ENCODE data around the gene TRIM56. TPM values are rescaled to one million over a fixed set of nuclear protein-coding genes. Genes with fewer than 3 reads are reported as not detected.

The TRIM56 gene
- total and polyA plus RNA-seq, 7 experiments from 2014 or later = 5.3 to 72.3 (median 49.7) TPM

DNA sequence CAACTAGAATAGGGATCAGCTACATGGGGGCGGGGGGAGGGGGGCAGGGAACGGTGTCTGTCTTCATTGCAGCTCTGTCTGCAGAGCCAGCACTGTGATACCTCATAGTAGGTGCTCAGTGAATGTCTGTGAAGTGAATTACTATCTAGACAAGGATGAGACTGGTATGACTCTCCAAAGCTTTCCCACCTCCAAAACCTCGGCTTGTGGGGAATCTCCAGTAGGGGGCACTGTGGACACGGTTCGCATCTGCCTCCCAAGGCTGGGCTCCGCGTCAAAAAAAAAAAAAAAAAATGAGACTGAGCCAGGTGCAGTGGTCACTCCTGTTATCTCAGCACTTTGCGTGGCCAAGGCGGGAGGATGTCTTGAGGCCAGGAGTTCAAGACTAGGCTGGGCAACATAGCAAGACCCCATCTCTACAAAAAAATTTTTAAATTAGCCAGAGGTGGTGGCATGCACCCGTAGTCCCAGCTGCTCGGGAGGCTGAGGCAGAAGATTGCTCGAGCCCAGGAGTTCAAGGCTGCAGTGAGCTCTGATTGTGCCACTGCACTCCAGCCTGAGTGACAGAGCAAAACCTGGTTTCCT, 9.6 kb downstream of the TRIM56 start:
- CTCF ChIA-PET = interaction anchor here (0.7 to 1.5 kb wide), 2 partner anchors 9 to 210 kb away, joined by 4 to 5 read pairs; partner anchors contain the start of gene TRIM56
- peak; percentile 55 for ATAC-seq
- POLR2A ChIA-PET = interaction anchor here (0.7 kb wide), 1 partner anchor 10 kb away, joined by 4 read pairs; the partner anchor contains the start of gene TRIM56
- Mint-ChIP-seq H3K4me1 (peaks cover 13 to 35% (median 24%) of the 10 kb centered on the region in 7 donors), H3K4me3 (no peak overlapping the region), H3K27ac (no peak overlapping the region), H3K9me3 (no peaks in the 10 kb centered on the region), H3K27me3 (peaks cover 0 to 4% (median 0%) of the 10 kb centered on the region in 5 donors), H3K36me3 (peaks cover 4 to 13% (median 10%) of the 10 kb centered on the region in 5 donors)
- Histone ChIP-seq H3K4me1 (ENCODE audit: control insufficient read depth in 2 of 2, insufficient read depth in 2 of 2, low read length in 2 of 2) (no peaks in the 10 kb centered on the region), H3K36me3 (ENCODE audit: control insufficient read depth in 2 of 3, insufficient read depth in 3 of 3, low read length in 3 of 3) (peaks cover 0 to 12% (median 0%) of the 10 kb centered on the region in 3 experiments), H3K27me3 (ENCODE audit: control insufficient read depth in 2 of 2, insufficient read depth in 2 of 2, low read length in 2 of 2) (no peaks in the 10 kb centered on the region), H3K4me3 (ENCODE audit: low read length) (no peak overlapping the region), H3K27ac (ENCODE audit: low read depth, low read length) (no peak overlapping the region), H3K9me3 (ENCODE audit: control insufficient read depth in 2 of 3, low read length in 3 of 3) (no peaks in the 10 kb centered on the region)
- intact Hi-C loops (cut with micrococcal nuclease) = loop anchor here in 1 of 2 donors (5.0 kb wide), 1 partner anchor 42 kb away; no protein-coding TSS in a partner anchor
- DNase-seq = peak in 1 of 9 donors; percentile 36

DNA sequence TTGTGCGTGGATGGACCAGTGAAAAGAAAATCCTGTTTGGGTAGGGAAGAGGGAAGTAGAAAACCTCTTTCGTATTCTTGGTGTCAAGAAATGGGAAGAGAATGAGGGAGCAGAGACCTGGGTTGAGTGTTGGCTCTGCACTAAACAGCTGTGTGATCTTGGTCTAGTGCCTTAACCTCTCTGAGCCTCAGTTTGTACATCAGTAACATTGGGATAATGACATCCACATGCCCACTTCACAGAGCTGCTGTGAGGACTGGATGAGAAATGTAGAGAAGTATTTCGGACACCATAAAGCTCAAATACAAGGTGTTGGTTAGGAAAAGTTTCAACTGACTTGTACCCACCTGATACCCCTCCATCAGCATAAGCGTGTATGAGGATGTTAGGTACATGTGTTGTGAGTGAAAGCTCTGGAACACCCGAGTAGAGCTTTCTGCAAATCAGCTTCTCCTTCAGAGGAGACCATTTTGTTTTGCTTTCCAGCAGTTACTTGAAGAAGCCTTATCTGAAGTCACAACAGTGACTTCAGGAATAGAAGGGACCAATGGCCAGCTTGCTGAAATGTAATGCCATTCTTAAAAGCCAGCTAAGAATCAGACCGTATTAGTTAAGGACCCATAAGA, 11.2 kb downstream of the TRIM56 start:
- peaks cover 12 to 32% (median 20%) of the 10 kb centered on the region in 7 donors for H3K4me1 Mint-ChIP-seq
- H3K27me3 ChIP-seq (ENCODE audit: control insufficient read depth in 2 of 2, insufficient read depth in 2 of 2, low read length in 2 of 2) = no peaks in the 10 kb centered on the region
- no peaks in the 10 kb centered on the region for H3K9me3 ChIP-seq (ENCODE audit: control insufficient read depth in 2 of 3, low read length in 3 of 3)
- peaks cover 0 to 19% (median 11%) of the 10 kb centered on the region in 5 donors for H3K27me3 Mint-ChIP-seq
- no peak overlapping the region for H3K4me3 Mint-ChIP-seq
- ATAC-seq (no peak), DNase-seq (no peak)
- no peaks in the 10 kb centered on the region for H3K36me3 ChIP-seq (ENCODE audit: control insufficient read depth in 2 of 3, insufficient read depth in 3 of 3, low read length in 3 of 3)
- H3K9me3 Mint-ChIP-seq = no peaks in the 10 kb centered on the region
- ChIA-PET CTCF (interaction anchor here (0.5 to 1.5 kb wide), 2 partner anchors 10 to 152 kb away, joined by 4 read pairs; partner anchors contain the start of gene TRIM56), POLR2A (interaction anchor here (1.3 kb wide), 1 partner anchor 11 kb away, joined by 7 read pairs; the partner anchor contains the start of gene TRIM56)
- no peak overlapping the region for H3K4me3 ChIP-seq (ENCODE audit: low read length)
- no peaks in the 10 kb centered on the region for H3K4me1 ChIP-seq (ENCODE audit: control insufficient read depth in 2 of 2, insufficient read depth in 2 of 2, low read length in 2 of 2)
- peaks cover 0 to 6% (median 4%) of the 10 kb centered on the region in 5 donors for H3K36me3 Mint-ChIP-seq
- peak overlapping the region in 1 of 9 donors; percentile 46 for H3K27ac Mint-ChIP-seq
- intact Hi-C loops (cut with micrococcal nuclease) = loop anchor here in 1 of 2 donors (5.0 kb wide), 1 partner anchor 41 kb away; no protein-coding TSS in a partner anchor
- H3K27ac ChIP-seq (ENCODE audit: low read depth, low read length) = no peak overlapping the region

DNA sequence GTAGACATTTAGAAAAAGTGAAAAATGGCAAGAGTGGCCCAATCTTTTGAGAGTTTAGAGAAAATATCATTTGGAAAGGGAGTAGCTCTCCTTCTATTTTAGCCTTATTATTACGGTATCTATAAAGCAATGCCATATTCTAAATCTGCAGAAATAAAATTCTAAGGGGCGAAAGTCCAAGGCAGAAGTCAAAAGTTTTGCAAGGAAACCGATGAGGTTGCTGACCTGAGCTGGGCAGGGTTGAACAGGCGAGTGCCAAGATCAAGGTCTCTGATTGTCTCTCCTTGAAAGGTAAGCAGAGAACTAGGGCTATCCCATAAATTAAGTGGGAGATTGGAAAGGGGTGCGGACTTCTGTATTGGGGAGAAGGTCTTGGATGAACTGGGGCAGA, 11.7 kb downstream of the TRIM56 start:
- H3K4me1 Mint-ChIP-seq = peaks cover 12 to 32% (median 20%) of the 10 kb centered on the region in 7 donors
- no peak overlapping the region for H3K27ac ChIP-seq (ENCODE audit: low read depth, low read length)
- H3K4me1 ChIP-seq (ENCODE audit: control insufficient read depth in 2 of 2, insufficient read depth in 2 of 2, low read length in 2 of 2) = no peaks in the 10 kb centered on the region
- no peaks in the 10 kb centered on the region for H3K27me3 ChIP-seq (ENCODE audit: control insufficient read depth in 2 of 2, insufficient read depth in 2 of 2, low read length in 2 of 2)
- DNase-seq (no peak), ATAC-seq (no peak)
- H3K4me3 Mint-ChIP-seq = no peak overlapping the region
- ChIA-PET CTCF (interaction anchor here (0.5 kb wide), 1 partner anchor 152 kb away, joined by 4 read pairs; no protein-coding TSS in a partner anchor), POLR2A (interaction anchor here (1.3 kb wide), 1 partner anchor 12 kb away, joined by 7 read pairs; the partner anchor contains the start of gene TRIM56)
- H3K36me3 Mint-ChIP-seq = peaks cover 0 to 4% (median 3%) of the 10 kb centered on the region in 5 donors
- peaks cover 0 to 1% (median 0%) of the 10 kb centered on the region in 11 donors for H3K9me3 Mint-ChIP-seq
- no peak overlapping the region for H3K4me3 ChIP-seq (ENCODE audit: low read length)
- H3K27me3 Mint-ChIP-seq = peaks cover 4 to 22% (median 15%) of the 10 kb centered on the region in 5 donors
- H3K36me3 ChIP-seq (ENCODE audit: control insufficient read depth in 2 of 3, insufficient read depth in 3 of 3, low read length in 3 of 3) = no peaks in the 10 kb centered on the region
- H3K9me3 ChIP-seq (ENCODE audit: control insufficient read depth in 2 of 3, low read length in 3 of 3) = no peaks in the 10 kb centered on the region
- H3K27ac Mint-ChIP-seq = peak overlapping the region in 1 of 9 donors; percentile 15
- intact Hi-C loops (cut with micrococcal nuclease) = loop anchor here in 1 of 2 donors (5.0 kb wide), 1 partner anchor 40 kb away; no protein-coding TSS in a partner anchor

DNA sequence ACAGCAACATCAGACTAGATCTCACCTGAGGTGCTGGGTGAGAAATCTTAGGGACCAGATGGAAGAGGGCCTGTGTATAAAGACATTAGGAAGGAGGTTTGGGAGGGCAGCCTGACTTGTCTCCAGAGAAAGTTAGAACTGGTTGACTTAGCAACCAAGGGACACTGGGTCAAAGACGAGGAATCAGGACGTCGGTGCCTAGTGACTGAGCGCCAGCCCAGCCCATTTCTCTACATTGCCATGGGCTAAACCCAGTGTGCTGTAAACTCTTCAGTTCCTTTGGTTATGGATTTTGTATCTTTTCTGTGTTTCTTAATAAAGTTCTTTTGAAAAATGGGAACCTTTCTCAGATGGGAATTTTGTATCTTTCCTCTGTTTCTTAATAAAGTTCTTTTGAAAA, 12.3 kb downstream of the TRIM56 start:
- H3K27me3 Mint-ChIP-seq = peaks cover 5 to 23% (median 16%) of the 10 kb centered on the region in 5 donors
- H3K4me1 Mint-ChIP-seq = peaks cover 12 to 32% (median 20%) of the 10 kb centered on the region in 7 donors
- no peaks in the 10 kb centered on the region for H3K4me1 ChIP-seq (ENCODE audit: control insufficient read depth in 2 of 2, insufficient read depth in 2 of 2, low read length in 2 of 2)
- ChIA-PET POLR2A (interaction anchor here (1.3 kb wide), 1 partner anchor 12 kb away, joined by 7 read pairs; the partner anchor contains the start of gene TRIM56), CTCF (no interaction called here)
- H3K36me3 Mint-ChIP-seq = peaks cover 0 to 4% (median 3%) of the 10 kb centered on the region in 5 donors
- H3K9me3 Mint-ChIP-seq = peaks cover 0 to 1% (median 0%) of the 10 kb centered on the region in 11 donors
- H3K36me3 ChIP-seq (ENCODE audit: control insufficient read depth in 2 of 3, insufficient read depth in 3 of 3, low read length in 3 of 3) = no peaks in the 10 kb centered on the region
- H3K27ac ChIP-seq (ENCODE audit: low read depth, low read length) = no peak overlapping the region
- no peak overlapping the region for H3K4me3 Mint-ChIP-seq
- DNase-seq (no peak), ATAC-seq (no peak)
- H3K9me3 ChIP-seq (ENCODE audit: control insufficient read depth in 2 of 3, low read length in 3 of 3) = no peaks in the 10 kb centered on the region
- no peak overlapping the region for H3K27ac Mint-ChIP-seq
- H3K4me3 ChIP-seq (ENCODE audit: low read length) = no peak overlapping the region
- intact Hi-C loops (cut with micrococcal nuclease) = loop anchor here in 1 of 2 donors (5.0 kb wide), 1 partner anchor 40 kb away; no protein-coding TSS in a partner anchor
- H3K27me3 ChIP-seq (ENCODE audit: control insufficient read depth in 2 of 2, insufficient read depth in 2 of 2, low read length in 2 of 2) = no peaks in the 10 kb centered on the region

DNA sequence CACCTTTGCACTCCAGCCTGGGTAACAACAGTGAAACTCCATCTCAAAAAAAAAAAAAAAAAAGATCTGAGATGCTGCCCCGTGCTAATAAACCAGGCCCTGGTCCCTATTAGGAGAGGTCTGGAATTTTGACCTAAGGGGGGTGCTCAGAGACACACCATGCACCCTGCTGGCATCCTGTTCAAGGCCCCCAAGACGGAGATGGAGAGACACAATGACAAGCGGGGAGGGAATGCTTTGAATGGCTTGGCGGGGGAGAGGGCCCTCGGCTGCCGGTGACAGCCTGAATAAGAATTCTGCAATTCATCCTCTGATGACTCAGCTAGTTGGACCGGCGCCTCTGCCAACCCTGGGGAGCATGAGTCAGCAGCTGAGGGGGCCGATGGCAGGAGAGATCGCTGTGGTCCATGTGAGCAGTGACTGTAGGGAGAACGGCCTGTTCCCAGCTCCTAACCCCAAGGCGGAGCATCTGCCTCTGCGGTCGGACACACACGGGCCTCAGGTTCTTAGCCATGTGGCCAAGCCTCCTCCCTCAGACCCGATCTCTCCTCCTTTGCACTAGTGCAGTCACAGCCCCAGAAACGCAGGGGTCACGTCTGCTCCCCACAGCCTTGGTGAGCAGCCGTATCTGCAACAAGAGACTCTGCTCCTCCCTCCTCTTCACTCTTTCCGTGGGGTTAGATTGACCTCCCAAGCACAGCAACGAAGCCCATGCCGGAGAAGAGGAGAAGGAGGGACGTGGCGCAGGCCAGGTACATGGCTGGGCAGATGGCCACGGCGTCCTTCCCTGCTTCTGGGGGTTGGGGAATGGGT, 14.9 kb downstream of the TRIM56 start:
- Histone ChIP-seq H3K4me3 (ENCODE audit: low read length) (no peak overlapping the region), H3K9me3 (ENCODE audit: control insufficient read depth in 2 of 3, low read length in 3 of 3) (no peaks in the 10 kb centered on the region), H3K27ac (ENCODE audit: low read depth, low read length) (no peak overlapping the region), H3K27me3 (ENCODE audit: control insufficient read depth in 2 of 2, insufficient read depth in 2 of 2, low read length in 2 of 2) (no peaks in the 10 kb centered on the region), H3K36me3 (ENCODE audit: control insufficient read depth in 2 of 3, insufficient read depth in 3 of 3, low read length in 3 of 3) (no peaks in the 10 kb centered on the region), H3K4me1 (ENCODE audit: control insufficient read depth in 2 of 2, insufficient read depth in 2 of 2, low read length in 2 of 2) (no peaks in the 10 kb centered on the region)
- Mint-ChIP-seq H3K9me3 (peaks cover 0 to 1% (median 0%) of the 10 kb centered on the region in 11 donors), H3K27ac (no peak overlapping the region), H3K27me3 (peaks cover 22 to 34% (median 33%) of the 10 kb centered on the region in 5 donors), H3K4me1 (peaks cover 9 to 22% (median 13%) of the 10 kb centered on the region in 7 donors), H3K4me3 (no peak overlapping the region), H3K36me3 (no peaks in the 10 kb centered on the region)
- ATAC-seq = peak; percentile 81
- intact Hi-C loops (cut with micrococcal nuclease) = loop anchor here in 1 of 2 donors (5.0 kb wide), 1 partner anchor 37 kb away; no protein-coding TSS in a partner anchor
- DNase-seq = peak in 1 of 9 donors; percentile 55
- CTCF ChIA-PET = no interaction called here
- POLR2A ChIA-PET = interaction anchor here (0.6 kb wide), 1 partner anchor 65 kb away, joined by 4 read pairs; the partner anchor contains the start of gene VGF
